CD4-positive, alpha-beta T cell (primary cell): ENCODE results near the gene CDC40. TPM values are rescaled to one million over a fixed set of nuclear protein-coding genes. Genes with fewer than 3 reads are reported as not detected.
"Not testable (repeated sequence)": the region's sequence is repeated elsewhere in the genome, so short reads cannot be mapped to it uniquely, and the experiment has no call there.

Experiments used
- ATAC-seq: fragments of 200-7000 bp; cut with Tn5 transposase; one replicate; pipeline ENCODE4 v1.10.0; 2022; ENCODE audit warnings: mild to moderate bottlenecking; ENCODE audit not compliant: poor library complexity
- CTCF ChIA-PET: fragments of 350-600 bp; sonication (Branson Sonifier 250); formaldehyde crosslinking; loops from one replicate; lab custom pipeline; 2021; ENCODE audit warnings: antibody characterized with exemption, inconsistent platforms; lab: Charles Lee
- POLR2A ChIA-PET: fragments of 350-600 bp; sonication (Branson Sonifier 250); formaldehyde crosslinking; loops from one replicate; lab custom pipeline; 2021; ENCODE audit warnings: antibody characterized with exemption, inconsistent platforms; lab: Charles Lee
- DNase-seq, 14 experiments: peaks; one replicate each; pipeline ENCODE4 v3.0.0-alpha.2; 2013 to 2020; ENCODE audit warnings: mixed read lengths in 2 of 14
- H3K27ac ChIP-seq, 2 donors: one replicate each; pipeline versions ENCODE4 v1.5.1 to v1.7.0; 2013; ENCODE audit warnings: low read length in 2 of 2, low read depth in 1 of 2, mild to moderate bottlenecking in 1 of 2
- H3K27me3 ChIP-seq, 2 experiments: 1 replicate in 1 of 2; 2 replicates in 1 of 2; pipeline versions ENCODE4 v1.6.1 to v1.7.0; 2013; ENCODE audit warnings: low read length in 2 of 2, control low read depth in 1 of 2, mild to moderate bottlenecking in 1 of 2, moderate library complexity in 1 of 2; ENCODE audit not compliant: insufficient read depth in 2 of 2, control insufficient read depth in 1 of 2
- H3K36me3 ChIP-seq: one replicate; pipeline ENCODE4 v1.6.1; 2013; ENCODE audit warnings: low read length, control low read depth; ENCODE audit not compliant: insufficient read depth
- H3K4me1 ChIP-seq: one replicate; pipeline ENCODE4 v1.6.1; 2013; ENCODE audit warnings: low read length, control low read depth; ENCODE audit not compliant: insufficient read depth
- H3K4me3 ChIP-seq: one replicate; pipeline ENCODE4 v1.5.1; 2013; ENCODE audit warnings: mild to moderate bottlenecking, low read length, moderate library complexity
- H3K9me3 ChIP-seq, 2 experiments: 1 replicate in 1 of 2; 2 replicates in 1 of 2; pipeline versions ENCODE4 v1.6.1 to v1.7.0; 2013; ENCODE audit warnings: low read length in 2 of 2, mild to moderate bottlenecking in 2 of 2, control low read depth in 1 of 2, moderate library complexity in 1 of 2; ENCODE audit not compliant: control insufficient read depth in 1 of 2, insufficient read depth in 1 of 2
- H3K27ac Mint-ChIP-seq: one replicate; pipeline ENCODE4 v1.8.0; 2020; ENCODE audit warnings: mixed read lengths
- H3K27me3 Mint-ChIP-seq: one replicate; pipeline ENCODE4 v1.8.0; 2021; ENCODE audit warnings: mixed read lengths
- H3K36me3 Mint-ChIP-seq: one replicate; pipeline ENCODE4 v1.8.0; 2021; ENCODE audit warnings: low read depth, mixed read lengths
- H3K4me1 Mint-ChIP-seq: one replicate; pipeline ENCODE4 v1.8.0; 2021; ENCODE audit warnings: low read depth, mixed read lengths
- H3K4me3 Mint-ChIP-seq: one replicate; pipeline ENCODE4 v1.8.0; 2020; ENCODE audit warnings: mild to moderate bottlenecking, mixed read lengths
- H3K9me3 Mint-ChIP-seq: one replicate; pipeline ENCODE4 v1.8.0; 2020; ENCODE audit warnings: mixed read lengths
- intact Hi-C, 2 experiments: fragments of 100-400 bp; cut with DNase I in 1 of 2; cut with micrococcal nuclease in 1 of 2; formaldehyde crosslinking; loops; one replicate each; pipeline versions ENCODE4 v1.15.1 to v1.9.0; 2023 to 2025; cut with DNase I, micrococcal nuclease
- total RNA-seq, 174 experiments: library from RNA in 2 of 174; stranded (reverse) in 2 of 174; gene quantifications; one replicate each; pipeline ENCODE4 v1.2.3 and lab custom pipeline; 2021 to 2026
- TF ChIP-seq, protein P1 (sequence below): fragments of 200-600 bp; IDR thresholded peaks from one replicate; pipeline ENCODE4 v1.8.0; 2022; ENCODE audit warnings: antibody characterized with exemption, mild to moderate bottlenecking

The CDC40 gene
- total RNA-seq, 2 experiments from 2014 or later, result 26.0 to 29.5 TPM

DNA sequence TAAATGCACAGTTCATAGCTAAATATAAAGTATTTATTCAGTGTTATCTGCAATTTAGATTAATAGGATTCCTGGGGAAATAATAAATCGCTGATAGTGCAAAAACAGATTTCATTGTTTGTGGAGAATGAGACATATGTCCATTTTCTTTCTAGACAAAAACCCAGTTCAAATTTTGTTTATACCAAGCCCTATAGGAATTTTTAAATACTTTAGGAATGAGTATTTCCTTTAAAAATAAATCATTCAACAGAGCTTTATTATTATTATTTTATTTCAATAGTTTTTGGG is 91.5 kb downstream of the CDC40 start:
- Histone ChIP-seq H3K4me3 (no peak overlapping the region), H3K36me3 (no peaks in the 10 kb centered on the region), H3K4me1 (no peaks in the 10 kb centered on the region), H3K27ac (no peak overlapping the region), H3K27me3 (no peaks in the 10 kb centered on the region), H3K9me3 (no peaks in the 10 kb centered on the region)
- intact Hi-C loops, result loop anchor here in 1 of 2 experiments (10.0 kb wide), 1 partner anchor 1137 kb away; no protein-coding TSS in a partner anchor
- TF ChIP-seq, protein P1, sequence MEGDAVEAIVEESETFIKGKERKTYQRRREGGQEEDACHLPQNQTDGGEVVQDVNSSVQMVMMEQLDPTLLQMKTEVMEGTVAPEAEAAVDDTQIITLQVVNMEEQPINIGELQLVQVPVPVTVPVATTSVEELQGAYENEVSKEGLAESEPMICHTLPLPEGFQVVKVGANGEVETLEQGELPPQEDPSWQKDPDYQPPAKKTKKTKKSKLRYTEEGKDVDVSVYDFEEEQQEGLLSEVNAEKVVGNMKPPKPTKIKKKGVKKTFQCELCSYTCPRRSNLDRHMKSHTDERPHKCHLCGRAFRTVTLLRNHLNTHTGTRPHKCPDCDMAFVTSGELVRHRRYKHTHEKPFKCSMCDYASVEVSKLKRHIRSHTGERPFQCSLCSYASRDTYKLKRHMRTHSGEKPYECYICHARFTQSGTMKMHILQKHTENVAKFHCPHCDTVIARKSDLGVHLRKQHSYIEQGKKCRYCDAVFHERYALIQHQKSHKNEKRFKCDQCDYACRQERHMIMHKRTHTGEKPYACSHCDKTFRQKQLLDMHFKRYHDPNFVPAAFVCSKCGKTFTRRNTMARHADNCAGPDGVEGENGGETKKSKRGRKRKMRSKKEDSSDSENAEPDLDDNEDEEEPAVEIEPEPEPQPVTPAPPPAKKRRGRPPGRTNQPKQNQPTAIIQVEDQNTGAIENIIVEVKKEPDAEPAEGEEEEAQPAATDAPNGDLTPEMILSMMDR, result no peak
- DNase-seq, result no peak
- peaks cover 8% of the 10 kb centered on the region for H3K9me3 Mint-ChIP-seq
- no peak for ATAC-seq
- no peak overlapping the region for H3K27ac Mint-ChIP-seq
- H3K4me1 Mint-ChIP-seq, result no peaks in the 10 kb centered on the region
- H3K27me3 Mint-ChIP-seq, result peaks cover 6% of the 10 kb centered on the region
- ChIA-PET CTCF (no interaction called here), POLR2A (no interaction called here)
- no peak overlapping the region for H3K4me3 Mint-ChIP-seq
- H3K36me3 Mint-ChIP-seq, result no peaks in the 10 kb centered on the region

DNA sequence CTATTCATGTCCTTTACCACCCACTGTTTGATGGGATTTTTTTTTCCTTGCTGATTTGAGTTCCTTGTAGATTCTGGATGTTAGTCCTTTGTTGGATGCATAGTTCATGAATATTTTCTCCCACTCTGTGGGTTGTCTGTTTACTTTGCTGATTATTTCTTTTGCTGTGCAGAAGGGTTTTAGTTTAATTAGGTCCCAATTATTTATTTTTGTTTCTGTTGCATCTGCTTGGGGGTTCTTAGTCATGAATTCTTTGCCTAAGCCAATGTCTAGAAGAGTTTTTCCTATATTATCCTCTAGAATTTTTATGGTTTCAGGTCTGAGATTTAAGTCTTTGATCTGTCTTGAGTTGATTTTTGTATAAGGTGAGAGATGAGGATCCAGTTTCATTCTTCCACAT is 92.6 kb downstream of the CDC40 start:
- H3K27me3 ChIP-seq, H3K9me3 ChIP-seq, H3K4me3 Mint-ChIP-seq, H3K27ac Mint-ChIP-seq, H3K27ac ChIP-seq, ATAC-seq, CTCF ChIA-PET, DNase-seq, H3K36me3 Mint-ChIP-seq, H3K9me3 Mint-ChIP-seq, H3K4me3 ChIP-seq, H3K36me3 ChIP-seq, POLR2A ChIA-PET, H3K27me3 Mint-ChIP-seq, H3K4me1 Mint-ChIP-seq, H3K4me1 ChIP-seq: not testable (repeated sequence)
- intact Hi-C loops, result loop anchor here in 1 of 2 experiments (10.0 kb wide), 1 partner anchor 1138 kb away; no protein-coding TSS in a partner anchor

DNA sequence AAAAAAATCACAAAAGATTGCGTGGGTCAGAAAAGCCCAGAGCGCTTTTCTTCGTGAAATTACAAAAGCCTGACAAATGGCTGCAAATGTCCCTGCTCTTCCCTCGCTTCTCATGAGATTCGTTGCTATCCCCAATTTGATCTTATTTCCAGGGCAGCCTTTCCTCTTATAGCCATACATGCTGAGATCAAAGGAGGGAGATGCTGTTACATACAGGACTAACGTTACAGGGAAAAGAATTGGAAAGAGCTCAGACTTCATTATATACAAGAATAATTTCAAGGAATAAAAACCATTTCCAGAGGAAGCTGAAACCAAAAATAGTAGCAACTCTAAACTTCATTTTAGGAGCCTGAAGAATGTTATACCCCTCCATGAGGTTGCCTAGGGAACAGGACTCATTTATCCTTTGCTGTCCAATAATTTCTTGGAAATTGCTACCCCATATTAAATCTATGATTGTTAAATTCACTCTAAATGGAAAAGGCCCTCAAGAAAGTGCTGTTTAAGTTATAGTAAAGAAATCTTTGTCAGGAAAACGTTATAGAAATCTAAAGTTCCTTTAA is 97.0 kb downstream of the CDC40 start:
- Histone ChIP-seq H3K4me1 (no peaks in the 10 kb centered on the region), H3K27me3 (peaks cover 0 to 3% of the 10 kb centered on the region in 2 experiments), H3K36me3 (no peaks in the 10 kb centered on the region), H3K27ac (no peak overlapping the region), H3K9me3 (no peaks in the 10 kb centered on the region), H3K4me3 (no peak overlapping the region)
- Mint-ChIP-seq H3K36me3 (no peaks in the 10 kb centered on the region), H3K4me1 (no peaks in the 10 kb centered on the region), H3K27me3 (no peaks in the 10 kb centered on the region), H3K27ac (no peak overlapping the region), H3K4me3 (no peak overlapping the region), H3K9me3 (peaks cover 2% of the 10 kb centered on the region)
- intact Hi-C loops, result loop anchor here in 1 of 2 experiments (10.0 kb wide), 1 partner anchor 1142 kb away; no protein-coding TSS in a partner anchor
- no peak for ATAC-seq
- ChIA-PET CTCF (no interaction called here), POLR2A (no interaction called here)
- TF ChIP-seq, protein P1, result no peak
- no peak for DNase-seq

Other genes with a start within 250 kb of the CDC40 start
- gene GPR6, start 202.1 kb upstream of the CDC40 start, total RNA-seq, result not detected
- gene WASF1, start 757 bp upstream of the CDC40 start, total RNA-seq, result under 1 TPM; 0.19 to 0.22 TPM
- gene METTL24, start 177.9 kb downstream of the CDC40 start, total RNA-seq, result not detected
- not detected for gene DDO, start 235.1 kb downstream of the CDC40 start, total RNA-seq